Subcutaneous adipose tissue (tissue), 4 donors: ENCODE data around the gene ANKRD1. TPM values are rescaled to one million over a fixed set of nuclear protein-coding genes. Genes with fewer than 3 reads are reported as not detected.

Experiments
- CTCF ChIP-seq: fragments of 450-650 bp; IDR thresholded peaks from one replicate; pipeline ENCODE4 v1.5.1; 2016; ENCODE audit warnings: low read depth, mild to moderate bottlenecking, control low read depth, antibody characterized with exemption, moderate library complexity
- small RNA-seq: library from RNA; depleted of rRNA; stranded (forward); fragments of <200 nt; gene quantifications from one replicate; pipeline ENCODE3, GENCODE V24; 2016
- total RNA-seq, 4 donors: library from RNA; depleted of rRNA; stranded (reverse); fragments of >200 nt; gene quantifications; one replicate each; pipeline ENCODE4 v1.1.0, GENCODE V29; 2016

ANKRD1 gene
- total RNA-seq, 4 donors from 2014 or later = not detected

- no peak for TF ChIP-seq CTCF
Measured at GRCh38 chr10:90872648-90873020, 48.3 kb downstream of the ANKRD1 start.

GRCh38 chr10:90871766-90872647 is 48.9 kb downstream of the ANKRD1 start, which contains the start of gene RPP30:
Gene RPP30 (plus strand): TSS chr10:90871974. CDS start chr10:90871987, 13 bp downstream.
- no peak for TF ChIP-seq CTCF

GRCh38 chr10:90871279-90871765 is 49.6 kb downstream of the ANKRD1 start:
- TF ChIP-seq CTCF = no peak

- no peak for TF ChIP-seq CTCF
Measured at GRCh38 chr10:90866050-90866598, 54.8 kb downstream of the ANKRD1 start.

- no peak for TF ChIP-seq CTCF
Measured at GRCh38 chr10:90865401-90865800, 55.5 kb downstream of the ANKRD1 start.

GRCh38 chr10:90862908-90863514 is 57.9 kb downstream of the ANKRD1 start:
- no peak for TF ChIP-seq CTCF

Small RNAs within 50 kb of the gene (small RNA-seq; reads per million reads assigned to genes)
- 0.49 reads per million for gene RF00019
- not detected for gene RNU6-740P

Other genes with a start within 250 kb of the ANKRD1 start
- 1 to 10 TPM in 2 of 4 donors, under 1 TPM in 2; 0.65 to 2.9 (median 1.0) TPM for gene HTR7, start 63.0 kb downstream of the ANKRD1 start, total RNA-seq
- gene RPP30, start 49.1 kb downstream of the ANKRD1 start, total RNA-seq = 10 to 100 TPM; 28.4 to 40.9 (median 30.3) TPM